GM18505 (cell line): Measurements from ENCODE around the gene FOXK2.
"Not testable (repeated sequence)": the region's sequence is repeated elsewhere in the genome, so short reads cannot be mapped to it uniquely, and the experiment has no call there.

Source experiments
- ATAC-seq: cut with Tn5 transposase; IDR thresholded peaks from one replicate; pipeline ENCODE4 v1.9.1; 2021; ENCODE audit not compliant: unreplicated experiment
- POLR2A ChIP-seq: IDR thresholded peaks from 4 replicates; pipeline ENCODE4 v1.6.1; 2011; ENCODE audit warnings: borderline replicate concordance; ENCODE audit not compliant: insufficient read depth, insufficient read length; ENCODE audit errors: extremely low read depth

Gene FOXK2

DNA sequence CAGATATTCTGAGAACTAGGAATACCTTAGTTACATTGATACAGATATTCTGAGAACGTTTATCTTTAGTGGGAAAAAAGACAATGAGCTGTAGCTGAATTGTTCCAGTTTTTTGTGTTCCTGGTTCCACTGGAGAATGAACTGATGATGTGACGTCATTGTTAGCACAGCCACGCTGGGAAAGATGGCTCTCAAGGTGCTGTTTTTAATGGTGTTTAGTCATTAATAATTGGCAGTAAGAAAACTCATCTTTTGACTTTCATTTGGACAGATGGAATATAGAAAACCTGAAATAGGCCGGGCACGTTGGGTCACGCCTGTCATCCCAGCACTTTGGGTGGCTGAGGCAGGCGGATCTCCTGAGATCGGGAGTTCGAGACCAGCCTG, 10.4 kb downstream of the FOXK2 start:
- TF ChIP-seq POLR2A: no peak
- ATAC-seq: no peak

DNA sequence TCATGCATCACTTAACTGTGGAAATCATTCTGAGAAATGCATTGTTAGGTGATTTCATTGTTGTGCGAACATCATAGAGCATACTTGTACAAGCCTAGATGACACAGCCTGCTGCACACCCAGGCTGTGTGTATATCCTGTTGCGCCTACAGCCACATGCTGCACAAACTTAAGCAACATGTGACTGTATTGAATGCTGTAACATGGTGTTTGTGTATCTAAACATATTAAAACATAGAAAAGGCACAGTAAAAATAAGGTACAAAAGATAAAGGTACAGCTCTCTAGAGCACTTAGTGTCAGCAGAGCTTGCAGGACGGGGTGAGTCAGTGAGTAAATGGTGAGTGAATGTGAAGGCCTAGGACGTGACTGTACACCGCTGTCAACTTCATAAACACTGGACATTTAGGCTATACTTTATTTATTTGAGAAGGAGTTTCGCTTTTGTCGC, 11.9 kb downstream of the FOXK2 start:
- no peak for ATAC-seq
- no peak for TF ChIP-seq POLR2A

DNA sequence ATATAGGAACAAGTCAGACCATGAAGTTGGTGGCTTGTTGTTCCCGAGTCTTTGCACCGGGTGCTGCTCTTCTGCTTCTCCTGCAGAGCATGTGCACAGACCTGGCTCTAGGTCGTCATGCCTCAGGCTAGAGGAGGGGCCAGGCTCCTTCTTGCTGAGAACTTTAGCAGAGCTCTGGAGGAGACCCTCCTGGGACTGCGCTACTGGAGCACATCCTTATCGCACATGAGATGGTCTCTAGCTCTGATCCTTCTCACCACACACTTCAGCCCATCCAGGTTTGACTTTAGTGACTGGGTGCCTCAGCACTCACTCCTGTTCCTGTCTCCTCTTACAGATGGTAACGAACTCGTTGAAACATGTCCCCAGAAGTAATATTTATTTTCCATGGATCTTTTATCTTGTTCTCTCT, 14.9 kb downstream of the FOXK2 start:
- TF ChIP-seq POLR2A: no peak
- ATAC-seq: no peak

DNA sequence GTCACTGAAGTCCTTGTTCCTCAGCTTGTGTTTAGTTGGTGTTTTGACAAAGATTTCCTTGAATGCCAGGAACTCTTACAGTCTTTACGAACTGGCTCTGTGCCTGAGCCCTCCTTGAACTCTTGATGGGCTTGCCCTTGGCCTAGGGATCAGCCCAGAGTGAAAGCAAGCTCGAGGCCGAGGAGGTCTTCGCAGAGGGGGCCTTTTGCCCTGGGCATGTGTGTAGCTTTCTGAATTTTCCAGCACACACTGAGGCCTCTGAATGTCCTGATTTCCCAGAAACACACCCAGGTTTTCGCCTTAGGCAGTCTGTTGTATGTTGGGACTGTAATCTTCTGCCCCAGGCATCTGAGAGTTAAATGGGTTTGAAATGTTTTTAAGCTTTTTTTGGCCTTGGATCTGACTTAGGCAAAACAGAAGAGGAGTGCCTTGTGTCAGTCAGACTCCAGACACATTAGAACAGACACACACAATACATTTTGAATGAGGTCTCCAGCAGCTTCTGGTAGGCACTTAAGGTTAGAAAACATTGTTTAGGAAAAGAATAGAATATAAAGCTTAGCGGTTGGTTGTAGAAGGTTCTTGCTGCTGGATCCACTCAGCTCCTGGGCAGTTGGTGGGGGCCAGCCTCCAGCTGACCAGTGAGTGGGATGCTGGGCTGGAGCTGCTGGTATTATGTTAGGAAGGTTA, 17.1 kb downstream of the FOXK2 start:
- TF ChIP-seq POLR2A: no peak
- no peak for ATAC-seq

DNA sequence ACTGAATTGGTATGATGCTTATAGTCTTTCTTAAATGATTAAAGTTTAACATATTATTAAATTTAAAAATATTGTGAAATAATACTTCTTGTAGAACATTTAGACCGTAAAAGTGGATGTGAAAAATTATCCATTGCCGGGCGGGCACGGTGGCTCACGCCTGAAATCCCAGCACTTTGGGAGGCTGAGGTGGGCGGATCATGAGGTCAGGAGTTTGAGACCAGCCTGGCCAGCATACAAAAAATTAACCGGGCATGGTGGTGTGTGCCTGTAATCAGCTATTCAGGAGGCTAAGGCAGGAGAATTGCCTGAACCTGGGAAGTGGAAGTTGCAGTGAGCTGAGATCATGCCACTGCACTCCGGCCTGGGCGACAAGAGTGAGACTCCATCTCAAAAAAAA, 17.7 kb downstream of the FOXK2 start:
- not testable (repeated sequence) for ATAC-seq

DNA sequence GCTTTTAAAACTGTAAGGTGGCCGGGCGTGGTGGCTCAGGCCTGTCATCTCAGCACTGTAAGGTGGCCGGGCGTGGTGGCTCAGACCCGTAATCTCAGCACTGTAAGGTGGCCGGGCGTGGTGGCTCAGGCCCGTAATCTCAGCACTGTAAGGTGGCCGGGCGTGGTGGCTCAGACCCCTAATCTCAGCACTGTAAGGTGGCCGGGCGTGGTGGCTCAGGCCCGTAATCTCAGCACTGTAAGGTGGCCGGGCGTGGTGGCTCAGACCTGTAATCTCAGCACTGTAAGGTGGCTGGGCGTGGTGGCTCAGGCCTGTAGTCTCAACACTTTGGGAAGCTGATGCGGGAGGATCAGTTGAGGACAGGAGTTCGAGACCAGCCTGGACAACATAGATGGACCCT, 19.5 kb downstream of the FOXK2 start:
- not testable (repeated sequence) for ATAC-seq

DNA sequence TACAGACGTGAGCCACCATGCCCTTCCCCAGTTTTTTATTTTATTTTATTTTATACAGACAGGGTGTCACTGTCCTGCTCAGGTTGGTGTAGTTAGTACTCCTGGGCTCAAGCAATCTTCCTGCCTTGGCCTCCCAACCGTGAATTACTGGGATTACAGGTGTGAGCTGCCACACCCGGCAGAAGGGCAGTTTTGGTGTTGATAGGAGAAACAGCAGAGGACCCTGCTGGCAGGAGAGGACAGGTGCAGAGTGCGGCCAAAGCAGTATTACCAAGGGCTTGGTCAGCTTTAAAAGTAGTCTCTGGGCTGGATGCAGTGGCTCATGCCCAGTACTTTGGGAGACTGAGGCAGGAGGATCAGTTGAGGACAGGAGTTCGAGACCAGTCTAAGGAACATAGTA, 22.9 kb downstream of the FOXK2 start:
- TF ChIP-seq POLR2A: no peak
- no peak for ATAC-seq

DNA sequence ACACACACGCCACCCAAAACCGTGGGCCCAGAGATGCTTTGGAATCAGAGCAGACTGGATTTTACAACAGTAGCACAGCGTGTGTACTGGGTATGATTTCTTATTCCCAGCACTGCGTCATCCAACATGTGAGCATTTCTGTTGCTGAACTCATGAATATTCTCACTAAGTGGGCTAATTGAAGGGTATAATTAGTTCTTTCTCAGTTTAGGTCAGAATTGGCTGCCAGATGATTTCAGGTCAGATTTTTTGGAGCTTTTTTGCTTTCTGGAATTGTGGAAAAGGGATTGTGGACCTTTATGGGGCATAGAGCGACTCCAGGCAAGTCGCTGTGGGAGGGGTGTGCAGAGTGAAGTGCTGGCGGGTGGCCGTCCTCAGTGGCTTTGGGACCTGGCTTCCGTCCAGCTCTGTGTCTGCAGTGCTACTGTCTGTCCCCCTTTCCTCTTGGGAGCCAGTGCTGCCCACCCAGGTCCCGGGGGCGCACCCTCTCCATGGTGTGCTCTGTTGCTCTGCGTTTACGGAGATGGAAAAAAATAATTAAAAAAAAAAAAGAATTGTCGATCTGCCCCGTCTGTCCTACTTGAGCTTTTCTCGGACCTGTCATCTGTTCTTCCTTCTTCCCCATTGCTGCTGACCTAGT, 25.0 kb downstream of the FOXK2 start:
- no peak for ATAC-seq
- no peak for TF ChIP-seq POLR2A

DNA sequence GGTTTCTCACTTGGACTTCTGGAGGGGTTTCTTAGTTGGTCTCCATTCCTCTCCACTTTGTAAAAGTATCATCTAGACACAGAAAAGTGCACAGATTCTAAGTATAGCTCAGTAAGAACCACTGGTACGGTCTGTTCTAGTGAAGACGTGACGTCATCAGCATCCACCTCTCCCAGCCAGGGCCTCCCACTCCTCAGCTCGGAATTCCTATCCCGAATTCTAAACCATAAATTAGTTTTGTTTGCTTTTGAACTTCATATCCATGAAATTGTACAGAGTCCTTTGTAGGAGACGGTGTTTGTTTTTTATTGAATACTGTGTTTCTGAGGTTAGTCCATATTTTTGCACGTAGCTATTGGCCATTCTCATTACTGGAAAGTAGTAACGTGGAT, 25.5 kb downstream of the FOXK2 start:
- TF ChIP-seq POLR2A: no peak
- no peak for ATAC-seq

DNA sequence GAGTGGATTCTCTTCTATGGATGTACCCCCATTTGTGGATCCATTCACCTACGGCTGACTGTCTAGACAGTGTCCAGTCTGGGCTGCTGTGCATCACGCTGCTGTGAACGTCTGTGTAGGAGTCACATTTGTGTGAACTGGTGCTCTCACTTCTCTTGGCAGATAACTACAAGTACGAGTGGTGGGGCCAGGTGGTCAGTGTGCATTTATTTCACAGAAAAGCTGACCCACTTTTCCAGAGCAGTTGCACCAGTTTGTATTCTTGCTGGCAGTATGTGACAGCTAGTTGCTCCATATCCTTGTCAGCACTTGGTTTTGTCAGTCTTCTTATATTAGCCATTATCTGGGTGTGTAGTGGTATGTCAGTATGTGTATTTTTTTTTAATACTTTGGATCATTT, 28.4 kb downstream of the FOXK2 start:
- TF ChIP-seq POLR2A: no peak
- ATAC-seq: no peak

DNA sequence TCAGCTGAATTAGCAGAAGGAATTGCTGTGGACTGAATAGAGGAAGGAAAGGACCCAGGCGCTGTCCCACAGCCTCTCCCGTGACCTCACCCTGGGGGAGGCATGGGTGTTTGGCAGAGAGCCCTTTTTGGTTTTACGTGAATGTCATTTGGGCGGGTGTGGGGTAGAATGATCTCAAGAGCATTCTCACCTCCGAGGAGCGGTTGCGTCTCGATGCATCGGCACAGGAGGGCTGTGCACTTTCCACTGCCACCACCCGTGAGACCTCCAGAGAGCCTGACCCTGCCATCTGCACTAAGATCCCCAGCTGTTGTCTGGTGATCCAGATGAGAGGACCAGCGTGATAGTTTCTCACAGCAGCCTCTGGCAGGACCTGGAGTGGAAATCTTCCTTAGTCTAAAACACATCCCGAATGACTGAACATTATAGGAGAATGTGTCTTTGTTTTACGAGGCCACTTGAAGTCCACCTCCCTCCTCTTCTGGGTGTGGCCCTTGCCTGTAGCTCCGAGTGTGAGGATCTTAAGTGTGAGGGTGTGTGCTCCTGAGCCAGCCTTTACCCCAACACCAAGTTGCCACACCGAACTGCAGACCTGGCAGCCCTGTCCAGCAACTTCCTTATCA, 29.3 kb downstream of the FOXK2 start:
- no peak for ATAC-seq
- no peak for TF ChIP-seq POLR2A

DNA sequence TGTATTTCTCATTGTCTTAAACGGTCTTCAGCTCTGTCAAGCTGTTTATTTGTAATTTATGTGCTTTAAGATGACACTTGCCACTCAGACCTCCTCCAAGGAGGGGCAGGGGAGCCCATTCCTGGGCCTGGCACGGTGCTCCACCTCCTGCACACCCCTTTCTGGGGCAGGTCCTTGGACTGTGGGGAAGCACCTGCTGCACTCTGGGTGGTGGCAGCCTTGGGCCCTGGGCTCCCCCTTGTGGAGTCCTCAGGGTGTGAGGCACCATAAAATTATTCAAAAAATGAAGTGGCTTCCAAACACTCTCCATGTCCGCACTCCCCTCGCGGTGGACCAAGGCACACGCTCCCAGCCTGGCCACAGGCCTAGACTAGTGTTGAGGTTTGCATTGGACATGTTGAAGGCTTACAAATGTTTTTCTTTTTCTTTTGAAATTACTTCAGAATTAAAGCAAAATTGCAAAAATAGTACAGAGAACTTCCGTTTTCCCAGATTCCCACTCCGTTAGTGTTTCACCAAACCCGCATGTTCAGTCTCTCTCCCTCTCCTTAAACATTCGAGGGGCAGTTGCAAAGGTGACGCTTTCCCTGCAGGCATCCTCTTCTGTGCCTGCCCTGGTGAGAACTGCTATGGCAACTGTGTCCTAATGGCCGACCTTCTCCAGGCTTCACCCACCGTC, 32.4 kb downstream of the FOXK2 start:
- ATAC-seq: no peak
- no peak for TF ChIP-seq POLR2A

DNA sequence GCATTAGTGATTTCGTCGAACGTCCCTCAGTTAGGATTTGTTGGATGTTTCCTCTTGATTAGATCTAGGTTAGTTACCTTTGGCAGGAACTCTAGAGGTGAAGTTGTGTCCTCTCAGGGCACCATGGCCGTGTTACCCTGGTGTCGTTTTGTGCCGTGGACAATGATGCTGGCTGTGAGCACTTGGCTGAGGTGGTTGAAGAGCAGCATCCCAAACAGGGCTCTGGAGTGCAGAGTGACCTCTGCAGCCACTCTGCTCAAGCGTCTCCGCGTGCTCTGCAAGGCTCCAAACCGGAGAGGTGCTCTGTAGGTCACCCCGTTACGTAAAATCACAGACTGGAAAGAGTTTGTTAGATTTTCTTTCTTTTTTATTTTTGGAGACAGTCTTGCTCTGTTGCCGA, 33.0 kb downstream of the FOXK2 start:
- TF ChIP-seq POLR2A: no peak
- no peak for ATAC-seq
